K562 (cell line): ENCODE measurements around the gene AGO1. TPM values are rescaled to one million over a fixed set of nuclear protein-coding genes. Genes with fewer than 3 reads are reported as not detected.
A peak's percentile ranks its signal among the peaks of the same experiment; 100 is the strongest.
"Not testable (repeated sequence)": the region's sequence is repeated elsewhere in the genome, so short reads cannot be mapped to it uniquely, and the experiment has no call there.

Experiments
- BHLHE40 ChIP-seq: IDR thresholded peaks from 2 replicates; pipeline ENCODE4 v1.6.1; 2011; ENCODE audit warnings: low read length, improper control_type of control experiment
- CHD1 ChIP-seq: fragments of 200-600 bp; sonication (generic); IDR thresholded peaks from one replicate; pipeline ENCODE4 v1.6.1; 2012; ENCODE audit warnings: mild to moderate bottlenecking, moderate library complexity, low read length, inconsistent platforms
- CREM ChIP-seq: IDR thresholded peaks from 2 replicates; pipeline ENCODE4 v1.6.1; 2014; ENCODE audit warnings: antibody characterized with exemption, low read depth
- GTF2E2 ChIP-seq: fragments of 200-800 bp; sonication (Bioruptor generic); IDR thresholded peaks from 2 replicates; pipeline ENCODE4 v1.6.1; 2016; ENCODE audit warnings: missing genetic modification characterization, missing compliant biosample characterization
- HDAC1 ChIP-seq, 2 experiments: fragments of 450-650 bp; IDR thresholded peaks; 2 replicates each; pipeline ENCODE4 v1.6.1; 2016 to 2017; ENCODE audit warnings: inconsistent platforms in 1 of 2, mild to moderate bottlenecking in 1 of 2, moderate library complexity in 1 of 2
- HDAC3 ChIP-seq: fragments of 450-650 bp; IDR thresholded peaks from 2 replicates; pipeline ENCODE4 v1.6.1; 2018; ENCODE audit warnings: borderline replicate concordance, mild to moderate bottlenecking, moderate library complexity; ENCODE audit not compliant: partially characterized antibody
- MXI1 ChIP-seq: IDR thresholded peaks from 2 replicates; pipeline ENCODE4 v1.6.1; 2011; ENCODE audit warnings: low read depth, mild to moderate bottlenecking, improper control_type of control experiment, low read length
- NR3C1 ChIP-seq: sonication (generic); formaldehyde crosslinking; IDR thresholded peaks from 2 replicates; pipeline ENCODE4 v1.8.1; 2022; ENCODE audit warnings: missing genetic modification reagents
- PHB2 ChIP-seq: fragments of 450-650 bp; IDR thresholded peaks from 2 replicates; pipeline ENCODE4 v1.6.1; 2017; ENCODE audit warnings: low read depth
- PHF20 ChIP-seq: fragments of 450-650 bp; IDR thresholded peaks from 2 replicates; pipeline ENCODE4 v1.6.1; 2018; ENCODE audit not compliant: partially characterized antibody
- RBFOX2 ChIP-seq: fragments of 200-400 bp; formaldehyde crosslinking; IDR thresholded peaks from 2 replicates; pipeline ENCODE4 v1.6.1; 2017; ENCODE audit warnings: low read depth, mild to moderate bottlenecking, low read length, moderate library complexity
- SAFB ChIP-seq: fragments of 200-400 bp; formaldehyde crosslinking; IDR thresholded peaks from 2 replicates; pipeline ENCODE4 v1.6.1; 2017; ENCODE audit warnings: low read depth, low read length, borderline replicate concordance
- TBP ChIP-seq: optimal IDR thresholded peaks from 2 replicates; pipeline ENCODE3; 2011; ENCODE audit warnings: low read depth, low read length, improper control_type of control experiment
- polyA plus RNA-seq, 8 experiments: library from polyadenylated mRNA; depleted of rRNA in 4 of 8; stranded (reverse) in 5 of 8; unstranded in 3 of 8; fragments of >200 nt; fragmentation: Nextera tagmentation in 2 of 8; fragmentation: Illumina TruSeq in 1 of 8; extraction: Ambion mirVana in 2 of 8; extraction: Trizol in 1 of 8; gene quantifications; 2 replicates each; pipeline versions ENCODE4 v1.2.1 to v1.2.3, GENCODE V29; 2011 to 2014; ENCODE audit warnings: inconsistent platforms in 1 of 8, missing spikeins in 1 of 8
- total RNA-seq, 7 experiments: library from RNA; depleted of rRNA in 6 of 7; stranded (reverse); fragments of >200 nt in 6 of 7; fragmentation: Illumina TruSeq in 2 of 7; extraction: Trizol in 2 of 7; gene quantifications; 2 replicates each; pipeline versions ENCODE4 v1.2.1 to v1.2.3, GENCODE V29; 2011 to 2021; ENCODE audit warnings: low replicate concordance in 1 of 7
- TF ChIP-seq, protein P1 (sequence below): sonication (generic); formaldehyde crosslinking; IDR thresholded peaks from 2 replicates; pipeline ENCODE4 v1.5.0; 2020; ENCODE audit warnings: missing genetic modification reagents
- TF ChIP-seq, protein P2 (sequence below), 2 experiments: fragments of 450-650 bp in 1 of 2; sonication (generic) in 1 of 2; formaldehyde crosslinking in 1 of 2; IDR thresholded peaks in 1 of 2; conservative IDR thresholded peaks in 1 of 2; 2 replicates each; pipeline versions ENCODE4 v1.6.1 to v1.8.1; 2016 to 2023; ENCODE audit warnings: mild to moderate bottlenecking in 2 of 2, moderate library complexity in 2 of 2, inconsistent platforms in 1 of 2, missing genetic modification reagents in 1 of 2
- TF ChIP-seq, protein P3 (sequence below), 2 experiments: fragments of 450-650 bp in 1 of 2; sonication (generic) in 1 of 2; formaldehyde crosslinking in 1 of 2; IDR thresholded peaks; 2 replicates each; pipeline versions ENCODE4 v1.7.1 to v1.9.0; 2016 to 2022; ENCODE audit warnings: inconsistent platforms in 1 of 2, mild to moderate bottlenecking in 1 of 2, missing genetic modification reagents in 1 of 2

Gene AGO1
- total and polyA plus RNA-seq, 9 of the 15 experiments (the other 6 are each of a cell fraction or from before 2014, with no cell fraction given): 7.3 to 64.2 (median 26.0) TPM

DNA sequence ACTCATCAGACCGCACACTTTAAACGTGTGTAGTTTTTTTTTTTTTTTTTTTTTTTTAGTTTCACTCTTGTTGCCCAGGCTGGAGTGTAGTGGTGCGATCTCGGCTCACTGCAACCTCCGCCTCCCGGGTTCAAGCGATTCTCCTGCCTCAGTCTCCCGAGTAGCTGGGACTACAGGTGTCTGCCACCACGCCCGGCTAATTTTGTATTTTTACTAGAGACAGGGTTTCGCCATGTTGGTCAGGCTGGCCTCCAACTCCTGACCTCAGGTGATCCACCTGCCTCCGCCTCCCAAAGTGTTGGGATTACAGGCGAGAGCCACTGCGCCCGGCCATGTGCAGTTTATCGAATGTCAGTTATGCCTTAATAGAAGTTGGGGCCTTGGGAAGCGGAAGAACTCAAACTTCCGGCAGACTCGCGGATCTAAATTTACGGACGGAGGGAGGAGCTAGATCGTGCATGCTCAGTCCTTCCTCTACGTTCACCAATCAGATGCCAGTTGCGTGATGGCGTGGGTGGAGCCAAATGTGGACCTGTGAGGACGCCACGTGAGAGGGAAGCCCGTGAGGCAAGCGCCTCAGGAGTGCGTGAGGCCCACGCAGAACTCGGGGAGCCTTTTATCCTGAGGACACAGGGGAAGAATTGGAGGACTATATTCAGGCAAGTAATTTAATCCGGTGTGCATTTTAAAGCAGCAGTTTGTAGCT is 13.6 kb upstream of the AGO1 start (continued):
- TF ChIP-seq, protein P1, sequence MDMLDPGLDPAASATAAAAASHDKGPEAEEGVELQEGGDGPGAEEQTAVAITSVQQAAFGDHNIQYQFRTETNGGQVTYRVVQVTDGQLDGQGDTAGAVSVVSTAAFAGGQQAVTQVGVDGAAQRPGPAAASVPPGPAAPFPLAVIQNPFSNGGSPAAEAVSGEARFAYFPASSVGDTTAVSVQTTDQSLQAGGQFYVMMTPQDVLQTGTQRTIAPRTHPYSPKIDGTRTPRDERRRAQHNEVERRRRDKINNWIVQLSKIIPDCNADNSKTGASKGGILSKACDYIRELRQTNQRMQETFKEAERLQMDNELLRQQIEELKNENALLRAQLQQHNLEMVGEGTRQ (CRISPR knock-in tag): peak; percentile 58
- peak; percentile 72; the same call in 1 of the 2 replicates for TF ChIP-seq CREM
- TF ChIP-seq NR3C1 (CRISPR knock-in tag): 0 out of 2 replicates have a peak, but pooled peaks have one; percentile 28
- peak; percentile 86; the same call in 1 of the 2 replicates for TF ChIP-seq SAFB
- TF ChIP-seq, protein P2, sequence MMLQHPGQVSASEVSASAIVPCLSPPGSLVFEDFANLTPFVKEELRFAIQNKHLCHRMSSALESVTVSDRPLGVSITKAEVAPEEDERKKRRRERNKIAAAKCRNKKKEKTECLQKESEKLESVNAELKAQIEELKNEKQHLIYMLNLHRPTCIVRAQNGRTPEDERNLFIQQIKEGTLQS (IDR thresholded peaks at IDR 0.05): peak; percentile 34; the same call in 1 of the 2 replicates
- TF ChIP-seq, protein P2 (CRISPR knock-in tag; conservative IDR thresholded peaks at IDR 0.05): not testable (repeated sequence)
- TF ChIP-seq PHF20: peak; percentile 73
- 0 out of 2 replicates have a peak, but pooled peaks have one; percentile 64 for TF ChIP-seq GTF2E2 (tag)
- TF ChIP-seq HDAC1 (IDR thresholded peaks at IDR 0.05): peak in 1 of 2 experiments; percentile 83; a peak in 2 of 4 replicates
- 0 out of 2 replicates have a peak, but pooled peaks have one; percentile 24 for TF ChIP-seq PHB2
- TF ChIP-seq BHLHE40: peak; percentile 94
- TF ChIP-seq RBFOX2: peak; percentile 80
- TF ChIP-seq HDAC3: peak; percentile 52
- TF ChIP-seq, protein P3, sequence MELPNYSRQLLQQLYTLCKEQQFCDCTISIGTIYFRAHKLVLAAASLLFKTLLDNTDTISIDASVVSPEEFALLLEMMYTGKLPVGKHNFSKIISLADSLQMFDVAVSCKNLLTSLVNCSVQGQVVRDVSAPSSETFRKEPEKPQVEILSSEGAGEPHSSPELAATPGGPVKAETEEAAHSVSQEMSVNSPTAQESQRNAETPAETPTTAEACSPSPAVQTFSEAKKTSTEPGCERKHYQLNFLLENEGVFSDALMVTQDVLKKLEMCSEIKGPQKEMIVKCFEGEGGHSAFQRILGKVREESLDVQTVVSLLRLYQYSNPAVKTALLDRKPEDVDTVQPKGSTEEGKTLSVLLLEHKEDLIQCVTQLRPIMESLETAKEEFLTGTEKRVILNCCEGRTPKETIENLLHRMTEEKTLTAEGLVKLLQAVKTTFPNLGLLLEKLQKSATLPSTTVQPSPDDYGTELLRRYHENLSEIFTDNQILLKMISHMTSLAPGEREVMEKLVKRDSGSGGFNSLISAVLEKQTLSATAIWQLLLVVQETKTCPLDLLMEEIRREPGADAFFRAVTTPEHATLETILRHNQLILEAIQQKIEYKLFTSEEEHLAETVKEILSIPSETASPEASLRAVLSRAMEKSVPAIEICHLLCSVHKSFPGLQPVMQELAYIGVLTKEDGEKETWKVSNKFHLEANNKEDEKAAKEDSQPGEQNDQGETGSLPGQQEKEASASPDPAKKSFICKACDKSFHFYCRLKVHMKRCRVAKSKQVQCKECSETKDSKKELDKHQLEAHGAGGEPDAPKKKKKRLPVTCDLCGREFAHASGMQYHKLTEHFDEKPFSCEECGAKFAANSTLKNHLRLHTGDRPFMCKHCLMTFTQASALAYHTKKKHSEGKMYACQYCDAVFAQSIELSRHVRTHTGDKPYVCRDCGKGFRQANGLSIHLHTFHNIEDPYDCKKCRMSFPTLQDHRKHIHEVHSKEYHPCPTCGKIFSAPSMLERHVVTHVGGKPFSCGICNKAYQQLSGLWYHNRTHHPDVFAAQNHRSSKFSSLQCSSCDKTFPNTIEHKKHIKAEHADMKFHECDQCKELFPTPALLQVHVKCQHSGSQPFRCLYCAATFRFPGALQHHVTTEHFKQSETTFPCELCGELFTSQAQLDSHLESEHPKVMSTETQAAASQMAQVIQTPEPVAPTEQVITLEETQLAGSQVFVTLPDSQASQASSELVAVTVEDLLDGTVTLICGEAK (IDR thresholded peaks at IDR 0.05): peak; percentile 73; the same call in 1 of the 2 replicates
- TF ChIP-seq, protein P3 (CRISPR knock-in tag; IDR thresholded peaks at IDR 0.05): not testable (repeated sequence)
- peak; percentile 69 for TF ChIP-seq TBP
- TF ChIP-seq MXI1: 0 out of 2 replicates have a peak, but pooled peaks have one; percentile 29
- TF ChIP-seq CHD1: peak; percentile 38
